ENCODE data around the gene CCNB1.

CCNB1 gene

GRCh38 chr5:69184621-69185020 lies 17.7 kb downstream of the CCNB1 start:
- Histone ChIP-seq H3K27ac (no peak overlapping the region), H3K36me3 (ENCODE audit: control insufficient read depth, insufficient read depth, low read length) (no peaks in the 10 kb centered on the region), H2AFZ (no peak overlapping the region), H3K9me3 (ENCODE audit: control insufficient read depth, low read length) (no peaks in the 10 kb centered on the region), H3K9ac (no peak overlapping the region), H3K4me1 (no peaks in the 10 kb centered on the region), H3K27me3 (ENCODE audit: control insufficient read depth, insufficient read depth, low read length) (no peaks in the 10 kb centered on the region), H3K4me2 (ENCODE audit: low read length) (no peak overlapping the region), H3K79me2 (no peaks in the 10 kb centered on the region), H3K4me3 (ENCODE audit: low read depth, low read length) (no peak overlapping the region)
- TF ChIP-seq, protein P1, sequence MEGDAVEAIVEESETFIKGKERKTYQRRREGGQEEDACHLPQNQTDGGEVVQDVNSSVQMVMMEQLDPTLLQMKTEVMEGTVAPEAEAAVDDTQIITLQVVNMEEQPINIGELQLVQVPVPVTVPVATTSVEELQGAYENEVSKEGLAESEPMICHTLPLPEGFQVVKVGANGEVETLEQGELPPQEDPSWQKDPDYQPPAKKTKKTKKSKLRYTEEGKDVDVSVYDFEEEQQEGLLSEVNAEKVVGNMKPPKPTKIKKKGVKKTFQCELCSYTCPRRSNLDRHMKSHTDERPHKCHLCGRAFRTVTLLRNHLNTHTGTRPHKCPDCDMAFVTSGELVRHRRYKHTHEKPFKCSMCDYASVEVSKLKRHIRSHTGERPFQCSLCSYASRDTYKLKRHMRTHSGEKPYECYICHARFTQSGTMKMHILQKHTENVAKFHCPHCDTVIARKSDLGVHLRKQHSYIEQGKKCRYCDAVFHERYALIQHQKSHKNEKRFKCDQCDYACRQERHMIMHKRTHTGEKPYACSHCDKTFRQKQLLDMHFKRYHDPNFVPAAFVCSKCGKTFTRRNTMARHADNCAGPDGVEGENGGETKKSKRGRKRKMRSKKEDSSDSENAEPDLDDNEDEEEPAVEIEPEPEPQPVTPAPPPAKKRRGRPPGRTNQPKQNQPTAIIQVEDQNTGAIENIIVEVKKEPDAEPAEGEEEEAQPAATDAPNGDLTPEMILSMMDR (IDR thresholded peaks at IDR 0.05), result no peak

GRCh38 chr5:69187342-69187741 lies 20.4 kb downstream of the CCNB1 start:
- H3K4me1 ChIP-seq, result no peaks in the 10 kb centered on the region
- TF ChIP-seq, protein P1 (IDR thresholded peaks at IDR 0.05), result no peak
- H3K4me3 ChIP-seq (ENCODE audit: low read depth, low read length), result no peak overlapping the region
- H2AFZ ChIP-seq, result no peak overlapping the region
- H3K79me2 ChIP-seq, result no peaks in the 10 kb centered on the region
- H3K9me3 ChIP-seq (ENCODE audit: control insufficient read depth, low read length), result no peaks in the 10 kb centered on the region
- no peaks in the 10 kb centered on the region for H3K36me3 ChIP-seq (ENCODE audit: control insufficient read depth, insufficient read depth, low read length)
- H3K27ac ChIP-seq, result no peak overlapping the region
- H3K9ac ChIP-seq, result no peak overlapping the region
- no peaks in the 10 kb centered on the region for H3K27me3 ChIP-seq (ENCODE audit: control insufficient read depth, insufficient read depth, low read length)
- no peak overlapping the region for H3K4me2 ChIP-seq (ENCODE audit: low read length)

GRCh38 chr5:69188811-69189161 lies 21.8 kb downstream of the CCNB1 start:
- Histone ChIP-seq H3K9ac (peak overlapping the region; percentile 12), H3K4me3 (ENCODE audit: low read depth, low read length) (peak overlapping the region; percentile 91), H3K27me3 (ENCODE audit: control insufficient read depth, insufficient read depth, low read length) (no peaks in the 10 kb centered on the region), H3K27ac (peak overlapping the region; percentile 85), H3K79me2 (no peaks in the 10 kb centered on the region), H3K9me3 (ENCODE audit: control insufficient read depth, low read length) (no peaks in the 10 kb centered on the region), H2AFZ (peak overlapping the region; percentile 84), H3K36me3 (ENCODE audit: control insufficient read depth, insufficient read depth, low read length) (no peaks in the 10 kb centered on the region), H3K4me1 (no peaks in the 10 kb centered on the region), H3K4me2 (ENCODE audit: low read length) (peak overlapping the region; percentile 92)
- TF ChIP-seq, protein P1 (IDR thresholded peaks at IDR 0.05), result no peak

DNA sequence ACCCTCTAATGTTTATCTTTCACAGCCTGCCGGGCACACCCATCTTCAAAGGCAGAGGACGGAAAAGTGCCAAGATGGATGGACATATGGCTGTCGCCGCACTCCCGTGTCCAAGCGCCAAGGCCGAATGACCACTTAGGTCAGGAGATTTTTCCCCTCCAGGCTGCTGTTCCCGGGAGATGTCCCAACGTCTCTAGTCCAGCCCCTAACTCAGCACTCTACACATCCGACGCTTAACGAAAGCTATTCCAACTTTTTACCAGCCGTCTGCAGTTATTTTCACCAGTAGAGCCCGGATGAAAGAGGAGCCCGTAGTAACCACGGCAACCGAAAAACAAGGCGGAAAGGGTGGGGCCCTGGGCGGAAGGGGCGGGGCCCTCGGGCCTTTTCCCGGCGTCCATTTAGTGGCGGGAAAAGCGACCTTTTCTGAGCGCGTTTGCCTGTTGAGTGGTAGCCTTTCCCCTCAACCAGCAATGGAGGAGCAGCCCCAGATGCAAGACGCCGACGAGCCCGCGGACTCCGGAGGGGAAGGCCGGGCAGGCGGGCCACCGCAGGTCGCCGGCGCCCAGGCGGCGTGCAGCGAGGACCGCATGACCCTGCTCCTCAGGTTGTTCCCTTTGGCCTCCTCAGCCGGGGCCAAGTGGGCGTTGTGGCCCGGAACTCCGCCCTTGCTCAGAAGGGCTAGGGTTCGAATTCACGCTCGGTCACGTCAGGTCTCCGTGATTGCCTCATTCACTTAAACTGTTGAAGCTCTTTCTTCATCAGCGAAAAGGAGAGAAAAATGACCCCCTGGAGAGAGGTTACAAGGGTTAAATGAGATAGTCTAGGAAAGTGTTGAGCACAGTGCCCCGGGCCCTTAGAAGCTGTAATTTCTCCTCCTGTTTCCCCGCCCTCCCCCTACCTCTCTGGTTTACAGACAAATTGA lies 22.5 kb downstream of the CCNB1 start, which contains the start of gene CENPH:
Gene CENPH (plus strand): TSS at position 422 of the 925 bp plus-strand sequence. CDS start 52 bp downstream, at position 474.
- Histone ChIP-seq H3K27ac (peak within 1 kb of the TSS; percentile 85), H3K36me3 (ENCODE audit: control insufficient read depth, insufficient read depth, low read length) (no peaks in the 10 kb centered on the region), H2AFZ (peak within 1 kb of the TSS; percentile 84), H3K4me1 (no peaks in the 10 kb centered on the region), H3K9me3 (ENCODE audit: control insufficient read depth, low read length) (no peaks in the 10 kb centered on the region), H3K27me3 (ENCODE audit: control insufficient read depth, insufficient read depth, low read length) (no peaks in the 10 kb centered on the region), H3K4me3 (ENCODE audit: low read depth, low read length) (peak within 1 kb of the TSS; percentile 91), H3K4me2 (ENCODE audit: low read length) (peak within 1 kb of the TSS; percentile 92), H3K79me2 (no peaks in the 10 kb centered on the region), H3K9ac (peak within 1 kb of the TSS; percentile 12)
- TF ChIP-seq, protein P1 (IDR thresholded peaks at IDR 0.05), result no peak
